Glutamatergic neuron (in vitro differentiated cells): Measurements from ENCODE around the gene SHANK3. TPM values are rescaled to one million over a fixed set of nuclear protein-coding genes. Genes with fewer than 3 reads are reported as not detected.
A peak's percentile ranks its signal among the peaks of the same experiment; 100 is the strongest.

Experiments used
- DNase-seq: peaks from one replicate; pipeline ENCODE4 v3.0.0; 2022
- H3K27ac Mint-ChIP-seq: one replicate; pipeline ENCODE4 v1.8.0; 2020; ENCODE audit warnings: mild to moderate bottlenecking, mixed read lengths, inconsistent platforms; ENCODE audit not compliant: unreplicated experiment
- H3K27me3 Mint-ChIP-seq: one replicate; pipeline ENCODE4 v1.8.0; 2020; ENCODE audit warnings: mild to moderate bottlenecking, moderate library complexity, mixed read lengths, inconsistent platforms; ENCODE audit not compliant: unreplicated experiment
- H3K36me3 Mint-ChIP-seq: one replicate; pipeline ENCODE4 v1.8.0; 2020; ENCODE audit warnings: mild to moderate bottlenecking, mixed read lengths, inconsistent platforms; ENCODE audit not compliant: unreplicated experiment
- H3K4me1 Mint-ChIP-seq: one replicate; pipeline ENCODE4 v1.8.0; 2020; ENCODE audit warnings: mild to moderate bottlenecking, low read depth, mixed read lengths, inconsistent platforms; ENCODE audit not compliant: unreplicated experiment
- H3K4me3 Mint-ChIP-seq: one replicate; pipeline ENCODE4 v1.8.0; 2020; ENCODE audit warnings: mild to moderate bottlenecking, mixed read lengths, inconsistent platforms; ENCODE audit not compliant: unreplicated experiment
- H3K9me3 Mint-ChIP-seq: one replicate; pipeline ENCODE4 v1.8.0; 2020; ENCODE audit warnings: mild to moderate bottlenecking, moderate library complexity, mixed read lengths, inconsistent platforms; ENCODE audit not compliant: unreplicated experiment
- total RNA-seq: library from RNA; stranded (reverse); fragmentation: NEBNext Ultra II Directional; extraction: Animal tissue kit (Norgen Biotek cat#: 25700); gene quantifications from one replicate; pipeline ENCODE4 v1.2.1, GENCODE V29; 2021; ENCODE audit not compliant: unreplicated experiment
- TF ChIP-seq, protein P1 (sequence below): fragments of 200-600 bp; sonication (generic); IDR thresholded peaks from one replicate; pipeline ENCODE4 v1.5.0; 2021; ENCODE audit not compliant: partially characterized antibody, unreplicated experiment

The SHANK3 gene
- total RNA-seq, 1 donor from 2014 or later, result 20.4 TPM

- Mint-ChIP-seq H3K27me3 (peaks cover 10% of the 10 kb centered on the region), H3K4me1 (peaks cover 21% of the 10 kb centered on the region), H3K27ac (peak overlapping the region; percentile 25), H3K36me3 (no peaks in the 10 kb centered on the region), H3K4me3 (peak overlapping the region; percentile 20), H3K9me3 (peaks cover 14% of the 10 kb centered on the region)
- TF ChIP-seq, protein P1, sequence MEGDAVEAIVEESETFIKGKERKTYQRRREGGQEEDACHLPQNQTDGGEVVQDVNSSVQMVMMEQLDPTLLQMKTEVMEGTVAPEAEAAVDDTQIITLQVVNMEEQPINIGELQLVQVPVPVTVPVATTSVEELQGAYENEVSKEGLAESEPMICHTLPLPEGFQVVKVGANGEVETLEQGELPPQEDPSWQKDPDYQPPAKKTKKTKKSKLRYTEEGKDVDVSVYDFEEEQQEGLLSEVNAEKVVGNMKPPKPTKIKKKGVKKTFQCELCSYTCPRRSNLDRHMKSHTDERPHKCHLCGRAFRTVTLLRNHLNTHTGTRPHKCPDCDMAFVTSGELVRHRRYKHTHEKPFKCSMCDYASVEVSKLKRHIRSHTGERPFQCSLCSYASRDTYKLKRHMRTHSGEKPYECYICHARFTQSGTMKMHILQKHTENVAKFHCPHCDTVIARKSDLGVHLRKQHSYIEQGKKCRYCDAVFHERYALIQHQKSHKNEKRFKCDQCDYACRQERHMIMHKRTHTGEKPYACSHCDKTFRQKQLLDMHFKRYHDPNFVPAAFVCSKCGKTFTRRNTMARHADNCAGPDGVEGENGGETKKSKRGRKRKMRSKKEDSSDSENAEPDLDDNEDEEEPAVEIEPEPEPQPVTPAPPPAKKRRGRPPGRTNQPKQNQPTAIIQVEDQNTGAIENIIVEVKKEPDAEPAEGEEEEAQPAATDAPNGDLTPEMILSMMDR, result no peak
- peak; percentile 10 for DNase-seq
These were observed 29.6 kb downstream of the SHANK3 start for GRCh38 chr22:50702261-50702671.

- Mint-ChIP-seq H3K4me3 (peak overlapping the region; percentile 30), H3K27ac (peak overlapping the region; percentile 25), H3K4me1 (peaks cover 21% of the 10 kb centered on the region), H3K36me3 (no peaks in the 10 kb centered on the region), H3K27me3 (peaks cover 8% of the 10 kb centered on the region), H3K9me3 (peaks cover 11% of the 10 kb centered on the region)
- peak; percentile 13 for DNase-seq
- TF ChIP-seq, protein P1, result no peak
These were observed 30.4 kb downstream of the SHANK3 start for GRCh38 chr22:50702821-50703725.

GRCh38 chr22:50703726-50704509 is 31.3 kb downstream of the SHANK3 start:
- Mint-ChIP-seq H3K4me1 (peaks cover 18% of the 10 kb centered on the region), H3K36me3 (no peaks in the 10 kb centered on the region), H3K4me3 (no peak overlapping the region), H3K27ac (no peak overlapping the region), H3K9me3 (peaks cover 13% of the 10 kb centered on the region), H3K27me3 (peaks cover 9% of the 10 kb centered on the region)
- DNase-seq, result peak; percentile 11
- TF ChIP-seq, protein P1, result no peak

- peaks cover 9% of the 10 kb centered on the region for H3K27me3 Mint-ChIP-seq
- H3K4me3 Mint-ChIP-seq, result no peak overlapping the region
- H3K27ac Mint-ChIP-seq, result no peak overlapping the region
- TF ChIP-seq, protein P1, result no peak
- no peaks in the 10 kb centered on the region for H3K36me3 Mint-ChIP-seq
- peak; percentile 16 for DNase-seq
- H3K4me1 Mint-ChIP-seq, result peaks cover 16% of the 10 kb centered on the region
- peaks cover 13% of the 10 kb centered on the region for H3K9me3 Mint-ChIP-seq
These were observed 32.0 kb downstream of the SHANK3 start for GRCh38 chr22:50704510-50705218.
